Bone marrow (tissue), 2 donors: Measurements from ENCODE around the gene KLF9.
A peak's percentile ranks its signal among the peaks of the same experiment; 100 is the strongest.

Experiments
- DNase-seq, 2 donors: peaks; one replicate each; lab custom pipeline; 2025; lab: John Stamatoyannopoulos, UW

KLF9 gene

GRCh38 chr9:70413799-70414775 is at the start of gene KLF9:
Gene KLF9 (minus strand): TSS chr9:70414657. CDS start chr9:70413363, 1,294 bp downstream.
- DNase-seq, result peak; percentile 88 to 92

DNA sequence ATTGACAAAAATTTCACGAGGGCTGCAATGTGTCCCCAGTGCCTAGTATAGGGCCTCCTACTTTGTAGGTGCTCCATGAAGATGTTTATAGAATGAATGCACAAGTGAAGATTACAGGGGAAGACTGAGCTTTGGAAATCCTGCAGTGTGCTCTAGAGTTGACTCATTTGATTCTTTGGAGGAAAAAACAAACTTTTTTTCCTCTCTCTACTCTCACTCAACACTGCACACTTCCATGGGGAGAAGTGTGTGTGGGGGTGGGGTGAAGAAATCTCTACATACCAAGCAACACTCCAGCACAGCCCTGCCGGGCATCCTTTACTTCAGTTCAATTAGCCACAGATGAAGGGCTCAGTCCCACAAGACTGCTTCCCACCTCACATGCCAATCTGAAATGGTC is 49.4 kb upstream of the KLF9 start:
- DNase-seq, result no peak

- DNase-seq, result no peak
These were observed 47.8 kb upstream of the KLF9 start for GRCh38 chr9:70462300-70462699.

GRCh38 chr9:70457235-70457634 is 42.8 kb upstream of the KLF9 start:
- DNase-seq, result no peak

GRCh38 chr9:70455993-70456704 is 41.7 kb upstream of the KLF9 start:
- DNase-seq, result no peak

GRCh38 chr9:70452365-70452764 is 37.9 kb upstream of the KLF9 start:
- no peak for DNase-seq

- no peak for DNase-seq
These were observed 37.3 kb upstream of the KLF9 start for GRCh38 chr9:70451765-70452164.

DNA sequence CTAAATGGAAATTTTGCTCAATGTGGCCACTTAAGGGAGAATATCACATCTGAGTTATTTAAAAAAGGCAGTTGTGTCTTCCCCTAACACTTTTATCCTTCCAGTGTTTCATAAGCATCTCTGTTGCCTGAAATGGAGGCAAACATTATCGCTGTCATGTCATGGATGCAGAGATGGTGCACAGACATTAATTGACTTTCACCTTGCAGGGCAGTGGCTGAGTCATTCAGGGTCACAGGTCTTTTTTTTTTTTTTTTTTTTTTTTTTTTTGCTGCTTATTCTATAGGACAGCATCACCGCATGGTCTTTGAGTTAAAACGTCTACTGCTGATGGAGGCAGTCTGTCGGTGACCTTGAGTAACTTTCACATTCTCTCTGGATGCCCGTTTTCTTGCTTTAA is 36.3 kb upstream of the KLF9 start:
- no peak for DNase-seq

DNA sequence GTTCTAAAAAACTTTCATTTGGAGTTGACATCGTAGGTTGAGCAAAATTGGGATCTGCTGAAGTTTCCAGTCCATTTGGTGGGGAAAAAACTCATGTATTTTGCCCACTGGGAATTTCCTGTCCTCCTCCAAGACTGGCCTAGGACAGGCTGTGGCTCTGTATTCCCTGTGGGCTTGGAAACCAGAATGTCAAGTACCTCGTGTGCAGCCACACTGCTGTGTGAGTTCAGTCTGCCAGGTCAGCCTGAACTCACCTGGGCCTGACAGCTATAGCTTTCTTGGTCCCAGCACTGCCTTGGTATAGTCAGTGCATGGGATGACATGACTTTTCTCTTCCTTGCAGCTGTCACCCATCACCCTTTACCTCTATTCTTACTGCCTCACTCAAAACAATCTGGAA is 35.0 kb upstream of the KLF9 start:
- no peak for DNase-seq

DNA sequence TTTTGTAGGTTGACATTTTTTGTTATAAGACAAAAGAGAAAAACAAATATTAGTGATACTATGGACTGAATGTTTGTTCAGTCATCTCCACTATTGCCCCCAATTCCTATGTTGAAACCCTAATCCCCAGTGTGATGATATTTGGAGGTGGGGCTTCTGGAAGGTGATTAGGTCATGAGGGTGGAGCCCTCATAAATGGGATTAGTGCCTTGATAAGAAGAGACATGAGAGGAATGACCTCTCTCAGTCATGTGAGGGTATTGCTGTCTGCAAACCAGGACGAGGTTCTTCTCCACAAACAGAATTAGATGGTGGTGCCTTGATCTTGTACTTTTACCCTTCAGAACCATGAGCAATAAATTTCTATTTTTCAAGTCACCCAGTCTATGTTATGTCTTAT is 34.5 kb upstream of the KLF9 start:
- DNase-seq, result no peak

DNA sequence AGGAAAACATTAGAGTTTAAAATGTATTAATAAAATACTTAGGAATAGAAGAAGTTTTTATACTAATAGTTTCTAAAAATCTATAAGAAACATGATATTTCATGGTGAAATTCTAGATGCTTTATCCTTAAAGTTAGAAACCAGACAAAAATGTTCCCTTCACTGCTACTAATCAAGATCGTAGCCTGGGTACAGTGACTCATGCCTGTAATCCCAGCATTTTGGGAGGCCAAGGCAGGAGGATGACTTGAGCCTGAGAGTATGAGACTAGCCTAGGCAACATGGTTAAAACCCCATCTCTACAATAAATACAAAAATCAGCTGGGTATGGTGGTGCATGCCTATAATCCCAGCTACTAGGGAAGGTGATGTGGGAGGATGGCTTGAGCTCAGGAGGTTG is 30.4 kb upstream of the KLF9 start:
- DNase-seq, result no peak

DNA sequence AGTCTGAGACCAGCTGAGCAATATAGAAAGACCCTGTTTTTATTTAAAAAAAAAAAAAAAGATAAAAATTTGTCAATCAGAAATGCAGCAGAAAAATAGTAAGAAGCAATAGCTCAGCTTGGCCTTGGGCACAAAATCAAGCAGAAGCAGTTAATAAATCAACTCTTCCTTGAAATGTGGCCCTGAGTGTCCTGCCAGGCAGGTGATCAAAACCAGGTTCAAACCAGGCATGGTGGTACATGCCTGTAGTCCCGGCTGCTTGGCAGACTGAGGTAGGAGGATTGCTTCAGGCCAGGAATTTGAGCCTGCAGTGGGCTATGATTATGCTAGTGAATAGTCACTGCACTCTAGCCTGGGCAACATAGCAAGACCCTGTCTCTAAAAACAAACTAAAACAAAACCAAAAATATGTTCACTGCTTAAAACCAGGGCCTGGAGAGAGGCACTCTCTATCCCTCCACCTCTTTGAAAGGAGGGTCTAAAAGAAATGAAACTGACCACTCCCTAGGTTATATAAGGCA is 27.9 kb upstream of the KLF9 start:
- DNase-seq, result no peak

GRCh38 chr9:70441622-70442021 is 27.2 kb upstream of the KLF9 start:
- no peak for DNase-seq

DNA sequence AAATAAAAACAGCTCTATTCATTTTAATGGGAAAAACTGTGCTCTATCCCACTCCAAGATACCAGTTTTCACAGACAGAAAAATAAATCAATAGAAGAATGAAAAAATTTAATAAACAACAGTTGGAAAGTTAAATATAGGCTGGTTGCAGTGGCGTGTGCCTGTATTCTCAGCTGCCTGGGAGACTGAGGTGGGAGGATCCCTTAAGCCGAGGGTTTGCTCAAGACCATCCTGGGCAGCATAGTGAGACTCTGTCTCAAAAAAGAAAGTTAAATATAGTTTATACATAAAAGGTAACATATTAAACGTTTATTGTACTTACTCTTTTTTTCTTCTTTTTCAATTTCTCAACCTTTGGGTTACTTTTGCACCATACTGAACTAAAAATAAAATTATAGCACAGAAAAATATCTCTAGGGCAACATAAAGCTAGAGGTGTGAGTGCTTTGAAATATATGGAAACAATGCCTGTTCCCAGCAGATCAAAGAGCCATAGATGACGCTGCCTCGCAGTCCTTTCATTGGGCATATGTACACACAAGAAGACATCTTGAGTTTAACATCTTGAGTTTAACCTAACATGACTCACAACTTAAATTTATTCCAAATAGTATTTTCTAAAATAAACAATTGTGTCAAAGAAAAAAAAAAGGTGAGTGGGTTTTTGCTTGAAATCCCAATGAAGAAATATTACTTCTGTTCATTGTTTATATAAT is 25.7 kb upstream of the KLF9 start:
- DNase-seq, result no peak

GRCh38 chr9:70438341-70438928 is 24.0 kb upstream of the KLF9 start:
- DNase-seq, result peak in 1 of 2 donors; percentile 54

- peak in 1 of 2 donors; percentile 31 for DNase-seq
These were observed 21.5 kb upstream of the KLF9 start for GRCh38 chr9:70435948-70436347.

DNA sequence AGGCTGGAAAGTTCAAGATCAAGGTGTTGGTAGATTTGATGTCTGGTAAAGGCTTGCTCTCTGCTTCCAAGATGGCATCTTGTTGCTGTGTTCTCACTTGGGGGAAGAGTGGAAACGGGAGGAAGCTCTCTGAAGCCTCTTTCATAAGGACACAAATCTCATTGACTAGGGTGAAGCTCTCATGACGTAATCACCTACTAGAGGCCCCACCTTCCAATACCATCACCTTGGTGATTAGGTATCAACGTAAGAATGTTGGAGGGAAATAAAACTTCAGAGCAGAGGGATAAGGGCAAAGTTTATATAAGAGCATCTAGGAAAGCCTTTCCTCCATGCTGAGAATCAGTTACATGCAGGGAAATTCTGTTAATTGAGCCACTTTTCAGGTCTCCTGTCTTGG is 15.4 kb upstream of the KLF9 start:
- no peak for DNase-seq

DNA sequence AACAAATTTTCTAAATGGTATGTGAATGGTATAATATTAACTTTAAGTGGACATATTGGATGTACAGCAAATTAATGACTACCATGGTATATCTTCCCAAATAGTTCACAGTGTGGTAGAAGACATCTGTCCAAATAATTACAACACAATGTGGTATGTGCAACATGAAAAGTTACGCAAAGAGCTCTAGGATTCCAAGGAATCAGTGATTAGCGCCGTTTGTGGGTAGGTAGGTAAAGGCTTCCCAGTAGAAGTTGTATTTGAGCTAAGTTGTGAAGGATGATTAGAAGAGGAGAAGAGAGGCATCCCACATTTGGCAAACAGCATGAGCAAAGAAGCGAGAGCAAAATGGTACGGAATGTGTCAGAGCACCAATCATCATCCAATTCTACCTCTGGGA is 14.3 kb upstream of the KLF9 start:
- no peak for DNase-seq

- no peak for DNase-seq
These were observed 12.9 kb upstream of the KLF9 start for GRCh38 chr9:70427161-70427945.

DNA sequence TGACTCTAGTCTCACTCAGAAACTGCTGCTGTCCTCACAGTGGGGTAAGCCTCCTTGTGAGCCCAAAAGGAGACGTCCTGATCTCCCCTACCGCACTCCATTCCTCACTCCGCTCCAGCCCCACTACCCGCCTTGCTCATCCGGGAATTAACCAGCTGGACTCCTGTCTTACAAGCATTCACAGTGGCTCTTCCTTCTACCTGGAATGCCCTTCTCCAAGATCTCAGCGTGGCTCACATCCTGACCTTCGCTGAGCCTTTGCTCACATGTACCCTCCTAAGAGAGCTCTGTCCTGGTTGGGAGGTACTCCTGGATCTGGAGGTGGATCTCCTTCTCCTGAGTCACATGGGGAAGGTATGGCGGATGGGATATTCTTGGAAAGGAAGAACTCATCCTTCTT is 10.7 kb upstream of the KLF9 start:
- DNase-seq, result no peak
